BLaER1 (cell line): ENCODE measurements around the gene LRMDA.

Source experiments
- H3K27ac ChIP-seq: shearing (Covaris generic); formaldehyde crosslinking; 2 replicates; pipeline ENCODE4 v1.8.1; 2022
- H3K27me3 ChIP-seq: shearing (Covaris generic); formaldehyde crosslinking; 2 replicates; pipeline ENCODE4 v1.8.1; 2022
- H3K36me3 ChIP-seq: shearing (Covaris generic); formaldehyde crosslinking; 2 replicates; pipeline ENCODE4 v1.8.1; 2022
- H3K4me1 ChIP-seq: shearing (Covaris generic); formaldehyde crosslinking; 2 replicates; pipeline ENCODE4 v1.8.1; 2022
- H3K4me2 ChIP-seq: shearing (Covaris generic); formaldehyde crosslinking; 2 replicates; pipeline ENCODE4 v1.8.1; 2022
- H3K4me3 ChIP-seq: shearing (Covaris generic); formaldehyde crosslinking; 2 replicates; pipeline ENCODE4 v1.8.1; 2022
- H3K9ac ChIP-seq: shearing (Covaris generic); formaldehyde crosslinking; 2 replicates; pipeline ENCODE4 v1.8.1; 2022
- H3K9me3 ChIP-seq: shearing (Covaris generic); formaldehyde crosslinking; 2 replicates; pipeline ENCODE4 v1.8.1; 2022
- H4K20me1 ChIP-seq: shearing (Covaris generic); formaldehyde crosslinking; 2 replicates; pipeline ENCODE4 v1.8.1; 2022
- Cebpa-rat ChIP-seq: shearing (Covaris generic); IDR thresholded peaks from 2 replicates; pipeline ENCODE4 v1.8.1; 2022

The LRMDA gene

DNA sequence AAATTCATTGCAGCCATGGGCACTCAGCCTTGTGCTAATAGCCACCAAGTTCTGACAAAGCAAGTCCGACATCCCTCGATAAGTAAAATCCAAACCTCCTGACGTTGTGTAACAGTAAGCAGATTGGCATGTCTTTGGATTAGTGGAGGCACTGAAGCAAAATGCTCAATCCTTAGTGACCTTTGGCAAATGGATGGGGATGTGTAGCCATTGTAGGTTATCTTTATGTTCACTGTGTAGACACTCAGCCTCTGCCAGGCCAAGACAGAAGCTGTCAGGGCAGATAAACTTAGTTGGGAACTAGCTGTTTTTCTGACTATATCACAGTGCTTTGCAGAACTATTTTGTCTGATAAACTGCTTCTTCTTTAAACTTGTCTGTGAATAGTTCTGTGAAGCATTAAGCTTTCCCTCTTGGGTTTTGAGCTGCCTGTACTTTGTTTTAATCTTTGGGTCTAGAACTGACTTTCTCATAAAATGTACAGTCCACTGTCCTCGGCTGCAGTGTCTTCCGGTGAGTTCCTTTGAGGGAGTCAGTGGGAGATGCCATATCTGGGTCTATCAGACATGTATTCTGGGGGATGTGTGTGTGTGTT lies 220.8 kb downstream of the LRMDA start:
- Histone ChIP-seq H3K27ac (no peak overlapping the region), H3K9me3 (no peaks in the 10 kb centered on the region), H3K4me1 (no peaks in the 10 kb centered on the region), H3K9ac (no peak overlapping the region), H3K4me2 (no peak overlapping the region), H4K20me1 (no peaks in the 10 kb centered on the region), H3K36me3 (no peaks in the 10 kb centered on the region), H3K4me3 (no peak overlapping the region), H3K27me3 (no peaks in the 10 kb centered on the region)
- TF ChIP-seq Cebpa-rat: no peak

DNA sequence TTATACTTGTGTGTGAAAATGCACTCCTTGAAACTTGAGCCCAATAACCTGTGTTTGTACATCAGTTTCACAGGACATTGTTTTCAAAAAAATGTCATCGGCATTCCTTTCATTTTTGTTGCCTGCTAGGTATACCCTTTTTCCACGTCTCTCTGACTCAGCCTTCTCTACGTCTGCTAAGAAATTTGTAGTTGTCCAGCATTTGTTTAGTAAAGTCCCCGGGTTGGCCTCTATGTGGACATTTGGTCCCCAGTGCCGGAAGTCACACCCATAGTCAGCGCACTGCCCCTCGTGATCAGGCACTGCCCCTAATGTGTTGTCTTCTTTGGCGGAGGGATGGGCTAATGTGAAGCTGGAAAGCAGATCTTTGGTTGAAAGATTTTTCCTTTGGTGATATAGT lies 222.3 kb downstream of the LRMDA start:
- Histone ChIP-seq H3K4me2 (no peak overlapping the region), H3K27ac (no peak overlapping the region), H3K4me1 (no peaks in the 10 kb centered on the region), H3K9me3 (no peaks in the 10 kb centered on the region), H3K9ac (no peak overlapping the region), H4K20me1 (no peaks in the 10 kb centered on the region), H3K36me3 (no peaks in the 10 kb centered on the region), H3K4me3 (no peak overlapping the region), H3K27me3 (no peaks in the 10 kb centered on the region)
- no peak for TF ChIP-seq Cebpa-rat

DNA sequence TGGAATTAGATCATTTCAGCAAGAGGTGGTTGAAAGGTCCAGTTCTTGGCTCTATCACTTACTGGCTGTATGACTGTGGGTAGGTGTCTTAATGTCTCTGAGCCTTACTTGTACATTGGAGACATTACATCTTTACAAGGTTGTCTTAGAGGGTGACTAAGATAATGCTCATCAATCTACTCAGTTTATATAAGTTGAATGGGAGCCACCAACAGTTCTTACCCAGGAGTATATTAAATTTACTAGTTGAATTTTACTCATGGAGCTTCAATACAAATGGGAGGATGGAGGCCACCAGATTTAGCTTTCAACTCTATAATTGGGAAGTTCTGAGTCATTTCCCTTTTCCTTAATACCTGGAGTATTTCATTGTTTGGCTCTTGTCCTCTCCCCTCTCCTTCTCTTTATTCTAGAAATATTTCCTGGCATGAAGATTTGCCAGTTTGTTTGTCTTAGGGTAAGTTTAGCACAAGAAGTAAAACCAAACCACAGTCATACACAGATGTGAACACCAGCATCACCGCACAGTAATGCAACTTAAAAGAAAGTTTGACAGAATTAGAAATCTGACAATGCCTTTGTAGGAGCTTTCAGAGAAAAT lies 222.8 kb downstream of the LRMDA start:
- no peak overlapping the region for H3K4me2 ChIP-seq
- no peaks in the 10 kb centered on the region for H4K20me1 ChIP-seq
- no peaks in the 10 kb centered on the region for H3K9me3 ChIP-seq
- H3K27me3 ChIP-seq: no peaks in the 10 kb centered on the region
- H3K36me3 ChIP-seq: no peaks in the 10 kb centered on the region
- no peak overlapping the region for H3K4me3 ChIP-seq
- no peaks in the 10 kb centered on the region for H3K4me1 ChIP-seq
- no peak for TF ChIP-seq Cebpa-rat
- no peak overlapping the region for H3K27ac ChIP-seq
- H3K9ac ChIP-seq: no peak overlapping the region

DNA sequence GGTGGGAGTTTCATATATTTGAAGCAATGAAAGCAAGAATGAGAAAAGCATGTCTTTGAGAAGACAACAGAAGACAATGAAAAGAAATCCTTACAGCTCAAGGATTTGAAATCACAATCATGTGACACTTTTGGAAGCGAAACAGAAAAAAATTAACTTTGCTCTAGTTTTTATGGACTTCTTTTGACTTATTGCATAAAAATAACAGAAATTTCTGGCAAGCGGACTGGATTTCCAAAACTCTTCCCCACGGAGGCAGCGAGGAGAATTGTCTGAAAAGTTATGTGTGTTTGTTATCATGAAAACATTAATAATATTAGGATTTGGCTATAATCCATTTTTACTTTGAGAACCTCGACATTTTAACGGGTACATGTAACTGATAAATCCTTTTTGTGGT lies 223.3 kb downstream of the LRMDA start:
- no peaks in the 10 kb centered on the region for H3K4me1 ChIP-seq
- H3K9me3 ChIP-seq: no peaks in the 10 kb centered on the region
- H3K27ac ChIP-seq: no peak overlapping the region
- no peaks in the 10 kb centered on the region for H3K36me3 ChIP-seq
- H3K27me3 ChIP-seq: no peaks in the 10 kb centered on the region
- no peaks in the 10 kb centered on the region for H4K20me1 ChIP-seq
- no peak overlapping the region for H3K9ac ChIP-seq
- no peak overlapping the region for H3K4me2 ChIP-seq
- no peak overlapping the region for H3K4me3 ChIP-seq
- TF ChIP-seq Cebpa-rat: no peak

DNA sequence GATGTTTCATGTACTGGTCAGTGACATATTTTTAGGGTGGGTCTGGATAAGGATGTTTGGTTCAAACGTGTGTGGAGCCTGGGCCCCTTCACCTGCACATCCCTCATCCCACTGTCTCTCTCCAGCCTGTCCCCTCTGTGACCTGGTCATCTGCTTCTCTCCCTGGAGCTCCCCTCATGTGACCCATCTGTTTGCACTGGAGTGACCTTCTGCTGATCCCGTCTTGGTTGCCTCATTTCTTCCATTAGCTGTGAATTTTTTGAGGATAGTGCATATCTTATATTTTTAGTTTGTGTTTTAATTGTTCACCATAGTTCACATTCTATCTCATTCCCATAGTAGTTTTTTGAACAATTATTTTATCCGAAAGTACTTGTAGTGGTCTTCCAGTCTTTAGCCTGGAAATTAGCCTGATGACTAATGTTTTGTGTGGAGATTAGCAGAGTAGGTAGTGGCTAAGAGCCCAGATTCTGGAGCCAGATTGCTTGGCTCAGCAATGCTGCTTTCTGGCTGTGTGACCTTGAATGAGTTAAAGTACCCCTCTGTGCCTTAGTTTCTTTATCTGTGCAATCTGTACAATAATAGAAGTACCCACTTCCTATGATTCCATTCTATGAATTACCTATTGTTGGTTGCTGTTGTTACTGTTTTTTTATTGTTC lies 224.5 kb downstream of the LRMDA start:
- TF ChIP-seq Cebpa-rat: no peak
- Histone ChIP-seq H3K4me2 (no peak overlapping the region), H3K27ac (no peak overlapping the region), H3K4me3 (no peak overlapping the region), H3K9ac (no peak overlapping the region), H3K9me3 (no peaks in the 10 kb centered on the region), H3K4me1 (no peaks in the 10 kb centered on the region), H4K20me1 (no peaks in the 10 kb centered on the region), H3K27me3 (no peaks in the 10 kb centered on the region), H3K36me3 (no peaks in the 10 kb centered on the region)

DNA sequence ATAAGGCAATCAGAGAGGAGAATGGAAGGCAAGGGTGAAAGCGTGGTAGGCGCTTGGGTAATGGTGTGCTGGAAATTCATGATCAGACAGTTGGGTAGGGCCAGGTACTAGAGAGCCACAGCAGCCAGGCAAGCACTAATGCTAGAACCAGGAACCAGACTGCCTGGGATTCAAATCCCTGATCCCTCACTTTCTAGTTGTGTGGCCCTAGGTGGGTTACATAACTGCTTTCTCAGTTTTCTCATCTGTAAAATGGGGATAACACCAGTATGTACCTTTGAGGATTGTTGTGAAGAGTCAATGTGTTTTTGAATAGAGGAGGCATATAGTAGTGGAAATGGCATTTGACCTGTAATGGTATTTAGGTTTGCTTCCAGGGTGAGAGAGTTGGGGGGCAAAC lies 225.9 kb downstream of the LRMDA start:
- Histone ChIP-seq H3K9me3 (no peaks in the 10 kb centered on the region), H3K4me3 (no peak overlapping the region), H3K27me3 (no peaks in the 10 kb centered on the region), H3K27ac (no peak overlapping the region), H3K4me1 (no peaks in the 10 kb centered on the region), H3K9ac (no peak overlapping the region), H3K36me3 (no peaks in the 10 kb centered on the region), H4K20me1 (no peaks in the 10 kb centered on the region), H3K4me2 (no peak overlapping the region)
- TF ChIP-seq Cebpa-rat: no peak

DNA sequence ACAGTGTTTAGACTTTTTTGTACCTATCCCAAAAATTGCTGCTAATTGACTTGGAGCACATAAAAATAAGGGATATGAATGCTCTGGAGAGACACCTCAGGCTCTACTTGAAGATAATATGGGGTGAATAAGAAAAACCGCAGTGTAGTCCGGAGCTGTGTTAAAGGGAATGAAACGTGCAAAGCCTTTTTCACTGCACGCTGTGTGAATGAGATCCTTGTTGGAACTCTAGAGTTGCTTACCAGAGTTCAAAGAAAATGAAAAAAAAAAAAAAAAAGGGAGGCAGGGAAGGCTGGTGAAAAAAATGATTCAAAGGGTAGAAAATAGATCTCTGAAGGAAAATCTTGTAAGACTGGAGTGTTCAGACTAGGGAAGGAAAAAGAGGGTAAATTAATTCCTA lies 226.6 kb downstream of the LRMDA start:
- Histone ChIP-seq H4K20me1 (no peaks in the 10 kb centered on the region), H3K4me3 (no peak overlapping the region), H3K27ac (no peak overlapping the region), H3K36me3 (no peaks in the 10 kb centered on the region), H3K4me2 (no peak overlapping the region), H3K9ac (no peak overlapping the region), H3K4me1 (no peaks in the 10 kb centered on the region), H3K9me3 (no peaks in the 10 kb centered on the region), H3K27me3 (no peaks in the 10 kb centered on the region)
- no peak for TF ChIP-seq Cebpa-rat

DNA sequence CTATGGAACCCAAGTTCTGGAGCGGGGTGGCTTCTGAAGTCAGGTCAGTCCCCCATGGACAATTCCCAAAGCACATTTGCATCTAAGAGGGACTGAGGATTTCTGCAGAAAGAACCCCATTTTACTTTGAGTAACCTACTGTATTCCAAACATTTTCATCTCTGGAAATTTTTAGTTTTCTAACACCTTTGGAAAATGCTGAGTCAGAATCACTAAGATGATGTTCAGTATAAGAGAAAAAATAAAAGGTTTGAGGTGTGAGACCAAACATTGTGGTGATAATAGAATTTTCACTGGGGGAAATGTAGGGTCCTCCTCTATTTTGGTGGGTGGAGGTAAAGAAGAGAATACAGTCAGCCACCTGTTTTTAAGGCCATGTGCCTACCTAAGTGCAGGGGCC lies 227.1 kb downstream of the LRMDA start:
- no peak overlapping the region for H3K4me3 ChIP-seq
- H4K20me1 ChIP-seq: no peaks in the 10 kb centered on the region
- no peaks in the 10 kb centered on the region for H3K4me1 ChIP-seq
- H3K4me2 ChIP-seq: no peak overlapping the region
- H3K27ac ChIP-seq: no peak overlapping the region
- TF ChIP-seq Cebpa-rat: no peak
- H3K27me3 ChIP-seq: no peaks in the 10 kb centered on the region
- no peaks in the 10 kb centered on the region for H3K9me3 ChIP-seq
- no peak overlapping the region for H3K9ac ChIP-seq
- H3K36me3 ChIP-seq: no peaks in the 10 kb centered on the region

DNA sequence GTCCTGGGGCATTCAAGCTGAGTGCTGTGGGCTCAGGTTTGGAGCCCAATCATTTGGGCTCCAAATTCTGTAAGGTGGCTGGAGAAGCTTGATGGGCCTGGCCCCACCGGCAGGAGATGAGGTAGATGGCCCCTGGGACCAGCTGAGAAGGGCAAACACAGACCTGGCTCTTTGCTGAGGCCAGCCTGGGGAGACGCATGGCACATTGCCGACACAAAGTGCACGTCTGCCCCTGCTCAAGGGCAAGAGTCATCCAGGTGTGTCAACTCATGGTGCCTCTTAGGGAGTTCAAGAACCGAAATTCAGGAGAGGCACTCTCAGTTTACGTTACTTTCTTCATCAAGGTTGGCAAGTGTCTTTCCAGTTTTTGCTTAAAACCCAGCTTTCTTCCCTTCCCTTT lies 227.5 kb downstream of the LRMDA start:
- Histone ChIP-seq H3K9ac (no peak overlapping the region), H3K9me3 (no peaks in the 10 kb centered on the region), H4K20me1 (no peaks in the 10 kb centered on the region), H3K4me3 (no peak overlapping the region), H3K4me2 (no peak overlapping the region), H3K27ac (no peak overlapping the region), H3K4me1 (no peaks in the 10 kb centered on the region), H3K36me3 (no peaks in the 10 kb centered on the region), H3K27me3 (no peaks in the 10 kb centered on the region)
- TF ChIP-seq Cebpa-rat: no peak

DNA sequence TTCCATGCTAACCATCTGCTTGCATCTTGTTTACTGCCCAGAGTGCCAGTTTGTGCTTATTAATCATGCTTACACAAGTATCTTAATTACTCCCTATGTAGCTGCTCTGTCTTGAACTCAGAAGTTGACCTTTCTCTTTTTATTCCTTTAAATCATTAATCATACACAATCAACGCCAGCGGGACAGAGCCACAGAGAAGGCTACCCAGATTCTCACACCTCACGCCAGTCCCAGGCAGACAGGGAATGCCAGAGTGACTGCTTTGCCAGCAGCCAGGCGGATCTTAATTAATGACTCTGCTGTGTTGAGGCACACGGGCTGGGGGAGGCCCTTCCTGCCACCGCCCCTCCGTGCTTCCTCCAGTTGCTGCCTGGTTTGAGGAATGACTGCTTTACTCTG lies 229.4 kb downstream of the LRMDA start:
- H3K27ac ChIP-seq: no peak overlapping the region
- H4K20me1 ChIP-seq: no peaks in the 10 kb centered on the region
- no peak overlapping the region for H3K4me2 ChIP-seq
- TF ChIP-seq Cebpa-rat: no peak
- H3K4me1 ChIP-seq: no peaks in the 10 kb centered on the region
- no peaks in the 10 kb centered on the region for H3K9me3 ChIP-seq
- H3K27me3 ChIP-seq: no peaks in the 10 kb centered on the region
- no peak overlapping the region for H3K9ac ChIP-seq
- H3K36me3 ChIP-seq: no peaks in the 10 kb centered on the region
- no peak overlapping the region for H3K4me3 ChIP-seq
